GM12872 (cell line): ENCODE results near the gene LRIF1.
A peak's percentile ranks its signal among the peaks of the same experiment; 100 is the strongest.

Experiments used
- CTCF ChIP-seq: IDR thresholded peaks from 3 replicates; pipeline ENCODE4 v1.5.1; 2011; ENCODE audit warnings: low read depth, mild to moderate bottlenecking, low read length, moderate library complexity; ENCODE audit not compliant: insufficient read depth

Gene LRIF1

GRCh38 chr1:110963691-110964454 is at the start of gene LRIF1:
TSS of gene LRIF1 (minus strand) at chr1:110963922. CDS start at chr1:110963688, 234 bp downstream.
- TF ChIP-seq CTCF = peak; percentile 56

GRCh38 chr1:111008031-111008430 is 44.3 kb upstream of the LRIF1 start:
- no peak for TF ChIP-seq CTCF

- no peak for TF ChIP-seq CTCF
Observed at GRCh38 chr1:111006556-111006955, 42.8 kb upstream of the LRIF1 start.

- TF ChIP-seq CTCF = peak; percentile 3; the same call in 1 of the 3 replicates
Observed at GRCh38 chr1:110992329-110992728, 28.6 kb upstream of the LRIF1 start.

- no peak for TF ChIP-seq CTCF
Observed at GRCh38 chr1:110990541-110990940, 26.8 kb upstream of the LRIF1 start.

- TF ChIP-seq CTCF = no peak
Observed at GRCh38 chr1:110986407-110986891, 22.7 kb upstream of the LRIF1 start.

GRCh38 chr1:110982320-110982719 is 18.6 kb upstream of the LRIF1 start:
- no peak for TF ChIP-seq CTCF
